ENCODE data around the gene CHCT1. TPM values are rescaled to one million over a fixed set of nuclear protein-coding genes. Genes with fewer than 3 reads are reported as not detected.

CHCT1 gene
- total RNA-seq, 4 donors from 2014 or later = not detected

- Histone ChIP-seq H3K4me3 (no peak overlapping the region), H3K27me3 (no peaks in the 10 kb centered on the region), H3K4me1 (peaks cover 0 to 15% (median 10%) of the 10 kb centered on the region in 4 donors), H3K9me3 (no peaks in the 10 kb centered on the region), H3K27ac (replicated peaks in 1 of 4) (no peak overlapping the region), H3K36me3 (peaks cover 13 to 35% (median 33%) of the 10 kb centered on the region in 4 donors)
- no peak for DNase-seq (ENCODE audit: extremely low spot score)
- TF ChIP-seq CTCF (IDR thresholded peaks at IDR 0.05) = no peak
- intact Hi-C loops (cut with DNase I) = no loop called here
- WGBS = 81% methylated on average over 6 of the region's 6 CpGs
Observed at GRCh38 chr17:60443713-60444112, 21.4 kb downstream of the CHCT1 start.

- no peak for DNase-seq (ENCODE audit: extremely low spot score)
- H3K4me1 ChIP-seq = peaks cover 0 to 9% (median 2%) of the 10 kb centered on the region in 4 donors
- TF ChIP-seq POLR2AphosphoS5 (IDR thresholded peaks at IDR 0.05) (no peak), POLR2A (IDR thresholded peaks at IDR 0.05; ENCODE audit: low read depth) (no peak), CTCF (IDR thresholded peaks at IDR 0.05) (no peak)
- no peak overlapping the region for H3K27ac ChIP-seq (replicated peaks in 1 of 4)
- no peak overlapping the region for H3K4me3 ChIP-seq
- intact Hi-C loops (cut with DNase I) = no loop called here
- H3K9me3 ChIP-seq = no peaks in the 10 kb centered on the region
- peaks cover 13 to 49% (median 46%) of the 10 kb centered on the region in 4 donors for H3K36me3 ChIP-seq
- no peaks in the 10 kb centered on the region for H3K27me3 ChIP-seq
Observed at GRCh38 chr17:60445144-60445543, 22.9 kb downstream of the CHCT1 start.

GRCh38 chr17:60447375-60447774 is 25.1 kb downstream of the CHCT1 start:
- H3K4me1 ChIP-seq = peaks cover 0 to 4% (median 0%) of the 10 kb centered on the region in 4 donors
- intact Hi-C loops (cut with DNase I) = no loop called here
- no peak for DNase-seq (ENCODE audit: extremely low spot score)
- WGBS = over 99% methylated on average over 8 of the region's 8 CpGs
- no peaks in the 10 kb centered on the region for H3K27me3 ChIP-seq
- TF ChIP-seq POLR2A (IDR thresholded peaks at IDR 0.05; ENCODE audit: low read depth) (no peak), EP300 (IDR thresholded peaks at IDR 0.05) (no peak), CTCF (IDR thresholded peaks at IDR 0.05) (no peak), POLR2AphosphoS5 (IDR thresholded peaks at IDR 0.05) (no peak)
- no peak overlapping the region for H3K27ac ChIP-seq (replicated peaks in 1 of 4)
- H3K4me3 ChIP-seq = no peak overlapping the region
- peaks cover 22 to 72% (median 67%) of the 10 kb centered on the region in 4 donors for H3K36me3 ChIP-seq
- no peaks in the 10 kb centered on the region for H3K9me3 ChIP-seq

GRCh38 chr17:60451071-60451470 is 28.8 kb downstream of the CHCT1 start:
- TF ChIP-seq CTCF (IDR thresholded peaks at IDR 0.05) (no peak), POLR2AphosphoS5 (IDR thresholded peaks at IDR 0.05) (no peak), POLR2A (IDR thresholded peaks at IDR 0.05; ENCODE audit: low read depth) (no peak), EP300 (IDR thresholded peaks at IDR 0.05) (no peak)
- Histone ChIP-seq H3K27me3 (no peaks in the 10 kb centered on the region), H3K36me3 (peaks cover 48 to 98% (median 90%) of the 10 kb centered on the region in 4 donors), H3K9me3 (no peaks in the 10 kb centered on the region), H3K27ac (replicated peaks in 1 of 4) (no peak overlapping the region), H3K4me1 (no peaks in the 10 kb centered on the region), H3K4me3 (no peak overlapping the region)
- no peak for DNase-seq (ENCODE audit: extremely low spot score)
- 95% methylated on average over 1 of the region's 1 CpG for WGBS
- intact Hi-C loops (cut with DNase I) = no loop called here

- peaks cover 53 to 98% (median 90%) of the 10 kb centered on the region in 4 donors for H3K36me3 ChIP-seq
- H3K27ac ChIP-seq (replicated peaks in 1 of 4) = no peak overlapping the region
- no peaks in the 10 kb centered on the region for H3K27me3 ChIP-seq
- intact Hi-C loops (cut with DNase I) = no loop called here
- TF ChIP-seq POLR2AphosphoS5 (IDR thresholded peaks at IDR 0.05) (no peak), POLR2A (IDR thresholded peaks at IDR 0.05; ENCODE audit: low read depth) (no peak), EP300 (IDR thresholded peaks at IDR 0.05) (no peak), CTCF (IDR thresholded peaks at IDR 0.05) (no peak)
- DNase-seq (ENCODE audit: extremely low spot score) = no peak
- H3K4me3 ChIP-seq = no peak overlapping the region
- H3K4me1 ChIP-seq = no peaks in the 10 kb centered on the region
- H3K9me3 ChIP-seq = no peaks in the 10 kb centered on the region
Observed at GRCh38 chr17:60451965-60452364, 29.7 kb downstream of the CHCT1 start.

Measured in esophagus muscularis mucosa (tissue), 4 donors.